GM06990 (cell line): ENCODE measurements around the gene CPT2.

Experiments
- DNase-seq: peaks from one replicate; pipeline ENCODE4 v3.0.0-alpha.2; 2011; ENCODE audit not compliant: insufficient read length; ENCODE audit errors: extremely low read depth
- H3K27me3 ChIP-seq: replicated peaks from 2 replicates; pipeline ENCODE4 v1.6.0; 2011; ENCODE audit warnings: low read length; ENCODE audit not compliant: control insufficient read depth, insufficient read depth
- H3K36me3 ChIP-seq: 2 replicates; pipeline ENCODE4 v1.5.1; 2011; ENCODE audit warnings: low read length; ENCODE audit not compliant: control insufficient read depth, insufficient read depth
- H3K4me3 ChIP-seq: replicated peaks from 2 replicates; pipeline ENCODE4 v1.5.1; 2011; ENCODE audit warnings: low read depth, mild to moderate bottlenecking, control low read depth, low read length
- TF ChIP-seq, protein P1 (sequence below): IDR thresholded peaks from 2 replicates; pipeline ENCODE4 v1.5.1; 2011; ENCODE audit warnings: low read length, control low read depth, mild to moderate bottlenecking, inconsistent platforms; ENCODE audit not compliant: insufficient read depth, poor library complexity, severe bottlenecking

Gene CPT2

DNA sequence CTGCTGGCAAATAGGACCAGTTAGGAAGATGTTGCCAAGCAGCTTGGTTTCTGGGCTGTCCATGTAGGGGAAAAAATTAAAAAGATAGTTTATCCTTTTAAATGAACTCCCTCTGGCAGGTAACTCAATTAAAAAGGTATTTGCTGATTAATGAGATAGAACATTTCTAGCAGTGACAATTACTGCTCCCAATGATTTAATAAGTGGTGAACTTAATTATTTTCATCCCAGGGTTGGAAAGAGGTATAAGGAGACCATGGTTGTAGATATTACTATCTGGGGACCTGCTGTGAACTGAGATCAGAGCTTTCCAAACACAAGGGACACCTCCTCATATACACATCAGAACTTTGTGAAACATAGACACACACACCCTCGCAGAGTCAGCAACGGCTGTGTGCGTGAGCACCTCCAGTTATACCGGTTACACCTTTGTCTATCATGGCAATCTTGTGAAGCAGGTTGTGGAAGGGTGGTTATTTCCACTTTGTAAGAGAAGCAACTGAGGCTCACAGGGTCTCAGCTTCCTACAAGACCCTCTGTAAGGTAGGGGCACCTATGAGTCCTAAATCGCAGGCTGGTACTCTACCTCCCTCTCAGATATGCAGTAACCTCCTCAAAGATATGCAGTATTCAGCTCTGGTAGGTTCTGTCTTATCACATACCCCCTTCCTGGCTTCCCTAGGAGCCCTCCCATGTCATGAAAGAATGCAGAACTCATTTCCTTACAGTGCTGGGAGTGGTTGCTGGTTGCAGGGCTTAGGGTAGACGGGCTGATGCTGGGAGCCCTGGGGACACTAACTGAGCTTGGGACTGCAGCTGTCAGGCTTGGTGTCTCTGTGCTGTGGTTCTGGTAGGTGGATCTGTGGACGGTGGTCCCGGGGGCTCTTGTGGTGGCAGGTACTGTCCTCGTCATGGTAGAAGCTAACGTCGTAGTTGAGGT, 60.2 kb downstream of the CPT2 start:
- TF ChIP-seq, protein P1, sequence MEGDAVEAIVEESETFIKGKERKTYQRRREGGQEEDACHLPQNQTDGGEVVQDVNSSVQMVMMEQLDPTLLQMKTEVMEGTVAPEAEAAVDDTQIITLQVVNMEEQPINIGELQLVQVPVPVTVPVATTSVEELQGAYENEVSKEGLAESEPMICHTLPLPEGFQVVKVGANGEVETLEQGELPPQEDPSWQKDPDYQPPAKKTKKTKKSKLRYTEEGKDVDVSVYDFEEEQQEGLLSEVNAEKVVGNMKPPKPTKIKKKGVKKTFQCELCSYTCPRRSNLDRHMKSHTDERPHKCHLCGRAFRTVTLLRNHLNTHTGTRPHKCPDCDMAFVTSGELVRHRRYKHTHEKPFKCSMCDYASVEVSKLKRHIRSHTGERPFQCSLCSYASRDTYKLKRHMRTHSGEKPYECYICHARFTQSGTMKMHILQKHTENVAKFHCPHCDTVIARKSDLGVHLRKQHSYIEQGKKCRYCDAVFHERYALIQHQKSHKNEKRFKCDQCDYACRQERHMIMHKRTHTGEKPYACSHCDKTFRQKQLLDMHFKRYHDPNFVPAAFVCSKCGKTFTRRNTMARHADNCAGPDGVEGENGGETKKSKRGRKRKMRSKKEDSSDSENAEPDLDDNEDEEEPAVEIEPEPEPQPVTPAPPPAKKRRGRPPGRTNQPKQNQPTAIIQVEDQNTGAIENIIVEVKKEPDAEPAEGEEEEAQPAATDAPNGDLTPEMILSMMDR: no peak
- Histone ChIP-seq H3K27me3 (no peaks in the 10 kb centered on the region), H3K4me3 (no peak overlapping the region), H3K36me3 (peaks cover 28% of the 10 kb centered on the region)
- no peak for DNase-seq

DNA sequence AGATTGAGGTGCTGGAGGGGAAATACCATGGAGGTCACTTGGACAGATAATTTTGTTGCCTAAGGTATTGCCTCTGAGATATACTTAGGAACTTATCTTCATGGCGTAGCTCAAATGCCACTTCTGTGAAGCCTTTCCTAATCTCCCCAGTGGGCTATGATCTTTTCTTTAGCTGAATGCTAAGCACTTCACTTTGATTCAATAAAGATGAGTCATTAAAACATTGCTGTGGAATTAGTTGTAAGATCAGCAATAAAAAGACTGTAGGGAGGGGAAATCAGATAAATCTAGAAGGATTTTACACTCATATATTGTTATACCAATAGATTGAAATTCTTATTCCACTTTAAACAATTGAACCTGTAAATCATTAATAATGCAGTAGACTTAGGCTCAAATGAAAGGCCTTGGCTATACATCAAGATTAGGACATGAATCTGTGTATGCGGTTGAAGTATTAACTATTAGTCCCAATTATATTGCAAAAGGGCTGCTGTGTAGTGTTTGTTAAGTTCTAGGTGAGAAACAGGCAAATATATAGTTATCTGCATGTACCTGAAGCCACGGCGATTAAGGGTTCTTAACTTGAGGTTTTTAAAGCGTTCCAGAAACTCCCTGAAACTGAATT, 60.9 kb downstream of the CPT2 start:
- TF ChIP-seq, protein P1: no peak
- no peak for DNase-seq
- H3K27me3 ChIP-seq: no peaks in the 10 kb centered on the region
- H3K4me3 ChIP-seq: no peak overlapping the region
- peaks cover 34% of the 10 kb centered on the region for H3K36me3 ChIP-seq

DNA sequence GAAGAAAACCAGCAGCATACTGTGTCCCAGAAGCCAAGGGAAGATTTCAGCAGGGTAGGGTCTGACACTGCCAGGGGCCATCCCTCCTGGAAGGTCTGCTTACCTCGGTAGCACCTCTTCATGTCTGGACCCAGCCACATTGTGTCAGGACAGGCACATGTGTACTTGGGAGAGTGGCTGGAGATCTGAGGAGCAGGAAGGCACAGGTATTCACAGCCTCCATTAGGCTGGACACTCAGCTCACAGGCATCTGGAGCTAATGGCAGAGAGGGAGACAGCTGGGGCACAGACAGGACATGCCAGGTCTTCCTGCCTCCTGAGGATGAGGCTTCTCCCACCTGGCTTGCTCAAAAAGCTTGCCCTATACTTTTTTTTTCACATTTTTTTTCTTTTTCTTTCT, 61.6 kb downstream of the CPT2 start:
- Histone ChIP-seq H3K36me3 (peaks cover 36% of the 10 kb centered on the region), H3K4me3 (no peak overlapping the region), H3K27me3 (no peaks in the 10 kb centered on the region)
- TF ChIP-seq, protein P1: no peak
- DNase-seq: no peak

DNA sequence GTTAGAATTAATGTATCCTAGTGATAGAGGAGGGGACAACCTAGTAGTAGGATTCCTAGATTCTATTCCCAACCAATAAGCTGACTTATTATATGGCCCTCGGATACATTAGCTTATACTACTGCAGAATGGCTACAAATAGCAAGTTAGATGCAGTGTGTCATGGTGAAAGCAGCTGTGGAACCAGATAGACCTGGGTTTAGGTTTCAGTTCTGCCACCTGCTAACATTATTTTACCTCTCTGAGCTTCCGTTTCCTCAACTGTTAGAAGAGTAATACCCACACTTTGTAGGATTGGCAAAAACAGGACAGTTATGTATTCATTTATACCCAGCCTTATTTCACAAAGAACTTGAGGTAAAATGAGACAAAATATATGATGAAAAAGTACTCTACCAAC, 63.3 kb downstream of the CPT2 start:
- Histone ChIP-seq H3K36me3 (peaks cover 36% of the 10 kb centered on the region), H3K27me3 (no peaks in the 10 kb centered on the region), H3K4me3 (no peak overlapping the region)
- no peak for DNase-seq
- TF ChIP-seq, protein P1: no peak

DNA sequence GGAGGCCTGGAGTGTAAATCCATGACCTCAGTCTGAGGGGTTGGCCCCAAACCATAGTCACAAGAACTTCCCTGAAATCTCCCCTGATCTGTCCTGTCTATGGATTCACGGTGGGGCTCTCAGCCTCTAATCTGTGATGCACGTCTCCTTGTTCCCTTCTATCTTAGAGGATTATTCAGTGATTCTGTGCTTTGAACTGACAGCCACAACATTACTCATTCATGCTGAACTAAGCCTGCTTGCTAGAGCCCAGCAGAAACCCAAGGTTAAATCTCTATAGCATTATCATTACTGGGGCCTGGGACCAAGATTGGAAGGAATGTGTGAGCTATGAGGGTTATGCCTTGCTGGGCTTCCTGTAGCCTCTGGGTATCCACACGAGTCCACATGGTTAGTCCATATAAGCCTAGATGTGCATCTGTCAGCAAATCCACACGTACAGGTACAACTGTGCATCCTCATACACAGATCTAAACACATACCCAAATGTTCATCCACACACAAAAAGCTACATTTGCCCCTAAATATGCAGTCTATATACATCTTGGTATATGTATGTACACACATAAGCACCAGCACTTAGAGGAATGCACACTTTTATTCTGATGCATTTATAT, 64.1 kb downstream of the CPT2 start:
- Histone ChIP-seq H3K4me3 (no peak overlapping the region), H3K27me3 (no peaks in the 10 kb centered on the region), H3K36me3 (peaks cover 37% of the 10 kb centered on the region)
- DNase-seq: no peak
- TF ChIP-seq, protein P1: no peak
